NCI-H774 (cell line): Measurements from ENCODE around the gene MAML2.

Source experiments
- DNase-seq: peaks from one replicate; lab custom pipeline; 2025; lab: John Stamatoyannopoulos, UW

Gene MAML2

DNA sequence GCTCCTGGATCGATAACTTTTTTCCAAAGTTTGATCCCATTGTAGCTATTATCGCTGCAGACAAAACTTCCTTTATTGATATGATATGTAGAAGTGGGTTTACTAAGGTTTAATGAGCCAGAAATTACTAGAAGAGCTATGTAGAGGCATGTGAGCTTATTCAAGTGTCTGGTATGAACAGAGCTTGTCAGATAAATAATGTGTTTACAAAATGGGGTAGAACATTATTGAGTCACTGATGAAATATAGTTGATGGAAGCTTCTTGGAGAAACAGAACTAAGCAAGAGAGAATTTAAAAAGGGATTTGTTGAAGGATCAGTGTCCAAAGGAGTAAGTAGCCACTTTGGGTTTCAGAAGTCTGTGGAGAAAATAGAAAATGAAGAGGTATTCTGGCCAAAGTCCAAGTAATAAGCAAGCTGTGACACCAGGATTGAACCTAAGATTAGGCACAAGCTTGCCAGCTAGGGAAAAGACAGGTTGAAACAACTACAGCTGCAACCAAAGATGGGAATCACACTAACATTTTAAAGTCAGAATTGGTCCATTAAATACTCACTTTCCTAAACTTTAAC lies 104.3 kb downstream of the MAML2 start:
- DNase-seq: no peak

DNA sequence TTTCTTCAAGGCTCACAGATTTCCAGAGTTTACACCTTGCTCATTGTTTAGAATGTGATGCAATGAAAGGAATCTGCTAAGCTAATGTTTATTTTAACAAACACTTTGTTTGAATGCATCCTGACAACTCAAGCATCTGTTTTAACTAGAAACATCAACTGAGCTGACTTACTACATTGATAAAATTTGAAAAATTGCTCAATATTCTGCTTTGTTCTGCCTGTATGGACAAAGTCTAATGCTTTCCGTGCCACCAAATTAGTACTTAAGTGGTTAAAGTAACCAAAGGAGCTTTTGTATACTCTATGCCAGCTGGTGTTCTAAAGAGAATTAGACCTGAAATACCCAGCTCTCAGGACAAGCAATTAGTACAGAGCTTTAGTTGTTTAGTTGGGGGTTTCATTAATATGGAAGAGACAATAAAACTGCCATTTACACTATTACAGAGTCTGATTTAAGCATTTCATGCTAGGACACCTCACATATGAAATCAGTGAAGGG lies 105.2 kb downstream of the MAML2 start:
- DNase-seq: peak; percentile 74

DNA sequence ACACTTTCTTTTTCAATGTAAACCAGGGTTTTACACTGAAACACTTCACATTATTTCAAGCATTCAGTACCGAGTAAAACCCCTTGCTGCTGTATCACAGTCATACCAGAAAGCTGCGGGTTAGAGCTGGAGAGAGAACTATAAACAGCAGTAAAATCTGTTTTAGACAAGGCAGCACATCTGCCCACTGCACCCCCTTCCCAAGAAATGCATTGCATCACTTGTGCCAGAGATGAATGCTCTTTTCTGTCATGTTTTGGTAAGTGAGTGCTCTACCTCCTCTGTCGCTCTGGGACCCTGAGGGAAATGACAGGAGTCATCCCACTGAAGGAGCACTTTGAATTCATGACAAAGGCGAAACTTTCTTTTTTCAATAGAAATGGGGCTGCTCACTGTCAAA lies 107.2 kb downstream of the MAML2 start:
- no peak for DNase-seq

DNA sequence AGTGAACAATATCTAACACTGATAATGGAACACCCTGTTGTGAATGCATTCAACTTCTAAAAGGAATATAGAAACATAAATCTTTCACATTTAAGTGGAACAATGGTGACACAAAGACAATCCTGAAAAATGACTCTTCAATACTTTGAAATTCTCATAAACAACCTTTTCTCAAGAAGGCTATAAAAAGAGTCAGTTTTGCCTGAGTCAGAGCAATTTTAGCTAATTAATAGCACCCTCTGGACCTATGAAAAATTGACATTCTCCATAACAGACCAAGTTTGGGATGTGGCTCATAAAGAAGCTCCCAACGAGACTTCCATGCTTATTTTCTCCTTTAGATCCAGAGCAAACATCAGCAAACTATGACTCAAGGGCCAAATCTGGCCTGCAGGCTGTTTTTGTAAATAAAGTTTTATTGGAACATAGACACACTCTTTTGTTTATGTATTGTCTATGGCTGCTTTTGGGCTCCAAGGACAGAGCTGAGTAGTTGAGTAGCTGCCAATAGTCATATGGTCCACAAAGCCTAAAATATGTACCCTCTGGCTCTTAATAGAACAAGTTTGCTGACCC lies 108.0 kb downstream of the MAML2 start:
- DNase-seq: no peak

DNA sequence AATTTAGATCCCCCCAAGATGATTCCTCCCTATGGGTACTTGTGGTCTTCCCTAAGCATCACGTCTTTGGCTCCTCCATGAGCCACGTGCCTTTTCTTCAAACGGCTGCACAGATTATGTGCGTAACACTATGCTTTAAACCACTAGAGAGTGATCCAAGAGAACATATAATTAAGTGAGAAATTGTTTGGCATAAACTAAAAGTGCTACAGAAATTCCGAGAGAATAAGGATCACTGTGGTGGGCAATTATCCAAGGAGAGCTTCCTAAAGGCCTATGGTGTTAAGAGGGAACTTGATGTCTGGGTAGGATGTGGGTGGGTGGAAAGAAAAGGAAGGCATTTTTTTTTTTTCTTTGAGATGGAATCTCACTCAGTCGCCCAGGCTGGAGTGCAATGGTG lies 110.9 kb downstream of the MAML2 start:
- no peak for DNase-seq

DNA sequence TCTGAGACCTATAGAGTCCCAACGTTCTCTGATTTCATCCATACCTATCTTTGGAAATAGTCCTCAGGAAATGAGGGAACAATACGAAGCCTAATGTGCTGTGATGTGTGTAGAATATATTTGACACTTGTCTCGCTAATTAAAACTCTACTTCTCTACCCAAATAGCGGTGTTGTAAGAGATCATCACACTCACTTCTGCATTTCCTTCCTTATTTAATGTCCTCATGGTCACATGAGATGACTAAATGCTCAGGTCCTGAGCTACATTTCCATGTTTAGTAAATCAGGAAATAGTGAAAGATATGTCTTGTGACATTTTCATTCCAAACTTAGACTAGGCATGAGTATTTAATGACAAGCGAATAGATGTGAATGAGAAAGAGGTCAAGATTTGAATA lies 112.3 kb downstream of the MAML2 start:
- no peak for DNase-seq

DNA sequence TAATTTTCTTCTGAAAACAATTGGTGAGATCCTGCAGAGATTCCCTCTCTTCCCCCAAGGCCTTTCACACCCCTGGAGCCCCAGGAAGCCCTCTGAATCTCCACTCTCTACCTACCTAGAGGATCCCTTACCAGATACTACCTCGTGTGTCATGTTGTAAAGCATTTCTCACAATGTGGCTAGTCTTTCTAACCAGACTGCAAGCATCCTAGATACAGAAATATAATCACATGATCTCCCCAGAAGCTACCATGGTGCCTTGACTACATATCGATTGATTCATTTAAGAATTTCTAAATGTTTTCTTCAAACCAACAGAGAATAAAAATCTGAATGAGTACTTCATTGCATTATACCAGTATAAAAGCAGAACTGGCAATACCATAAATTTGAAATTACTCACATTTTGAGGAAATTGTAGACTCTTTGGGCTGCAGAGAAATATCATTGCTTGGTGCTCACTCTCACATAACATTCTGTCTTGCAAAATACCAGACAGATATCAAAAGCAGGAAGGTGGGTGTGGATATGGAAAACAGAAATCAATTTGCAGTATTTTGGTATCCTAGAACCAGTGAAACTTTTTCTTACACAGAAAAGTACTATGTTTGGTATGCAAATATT lies 113.5 kb downstream of the MAML2 start:
- no peak for DNase-seq

DNA sequence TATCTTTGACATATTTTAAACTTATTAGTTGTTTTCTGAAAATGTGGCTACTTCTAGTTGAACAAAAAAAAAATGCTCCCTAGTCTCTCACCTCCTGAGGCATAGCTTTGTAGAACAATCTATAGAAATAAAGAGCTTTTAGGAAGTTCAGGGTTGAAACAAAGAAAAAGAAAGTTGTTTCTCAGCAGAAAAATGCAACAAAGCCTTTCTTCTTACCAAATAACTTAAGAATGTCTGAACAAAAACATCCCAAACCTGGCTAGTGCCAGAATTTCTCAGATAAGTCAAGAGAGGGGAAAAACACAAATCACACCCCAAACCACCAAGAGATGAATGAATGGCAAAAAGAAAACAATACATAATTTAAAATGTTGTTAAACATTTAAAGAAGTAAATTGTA lies 114.1 kb downstream of the MAML2 start:
- DNase-seq: no peak

DNA sequence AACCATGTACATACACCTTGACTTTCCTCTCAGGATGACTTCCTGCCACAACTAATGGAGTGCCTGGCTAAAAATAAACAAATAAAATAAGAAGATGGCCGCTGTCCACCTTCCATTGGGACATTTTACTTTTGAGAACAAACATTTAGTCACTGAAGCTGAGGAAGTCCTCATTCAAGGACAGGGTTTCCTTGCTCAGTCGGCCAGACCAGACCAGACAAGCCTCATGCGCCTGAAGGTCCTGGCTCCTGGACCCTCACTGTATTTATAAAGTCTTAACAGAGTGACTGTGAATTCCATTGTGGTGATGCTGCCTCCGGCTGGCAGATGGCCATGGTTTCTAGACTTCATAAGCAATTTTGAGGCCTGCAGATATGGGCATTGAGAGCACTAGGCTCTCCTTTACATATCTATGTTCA lies 114.5 kb downstream of the MAML2 start:
- no peak for DNase-seq

DNA sequence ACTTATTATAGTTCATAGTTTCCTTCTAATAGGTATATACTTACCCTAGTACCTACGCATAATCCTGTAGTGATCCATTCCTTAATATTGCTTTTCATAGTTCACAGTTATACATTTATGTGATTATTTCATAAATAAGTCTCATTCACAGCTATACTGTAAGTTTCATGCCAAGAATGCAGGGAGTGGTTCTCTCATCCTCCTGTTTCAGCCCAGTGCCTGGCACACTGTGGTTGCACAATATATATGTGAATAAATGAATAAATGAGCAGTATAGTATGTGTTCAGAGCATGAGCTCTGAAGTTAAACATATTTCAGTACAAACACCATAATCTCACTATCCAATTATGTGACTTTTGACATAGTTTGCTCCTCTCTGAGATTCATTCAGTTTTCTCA lies 115.8 kb downstream of the MAML2 start:
- no peak for DNase-seq

DNA sequence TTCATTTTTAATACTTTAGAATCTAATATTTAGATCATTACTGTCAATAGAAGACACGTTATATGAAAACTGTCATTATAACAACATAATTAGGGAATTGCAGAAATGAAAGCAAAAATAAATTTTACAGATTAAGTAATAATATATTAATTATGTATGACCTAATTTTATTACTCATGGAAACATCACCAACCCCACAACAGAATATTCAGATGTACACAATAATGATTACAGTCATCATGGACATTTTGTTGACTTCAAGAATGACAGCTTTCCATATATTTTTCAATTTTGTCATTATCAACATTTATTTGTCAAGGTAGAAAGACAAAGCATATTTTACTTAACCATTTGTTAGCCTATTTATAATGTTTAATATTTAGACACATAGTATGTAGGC lies 119.9 kb downstream of the MAML2 start:
- no peak for DNase-seq

DNA sequence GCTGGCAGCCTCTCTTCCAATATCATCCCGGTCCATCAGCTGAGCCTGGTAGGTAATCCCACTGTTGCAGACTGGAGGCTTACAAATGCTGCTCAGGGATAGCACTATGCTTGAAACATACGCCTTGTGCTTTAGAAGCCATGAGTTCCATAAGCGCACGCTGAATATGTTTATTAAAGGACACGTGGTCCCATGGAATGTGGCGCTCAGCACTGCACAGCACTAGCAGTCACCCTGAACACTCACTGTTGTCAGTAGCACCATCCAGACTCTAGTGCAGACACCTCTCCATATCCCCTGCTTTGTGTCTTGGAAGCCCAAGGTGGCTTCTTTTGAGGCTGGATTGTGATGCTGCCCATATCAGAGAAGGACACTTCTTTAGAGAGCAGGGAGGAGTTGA lies 120.9 kb downstream of the MAML2 start:
- DNase-seq: no peak

DNA sequence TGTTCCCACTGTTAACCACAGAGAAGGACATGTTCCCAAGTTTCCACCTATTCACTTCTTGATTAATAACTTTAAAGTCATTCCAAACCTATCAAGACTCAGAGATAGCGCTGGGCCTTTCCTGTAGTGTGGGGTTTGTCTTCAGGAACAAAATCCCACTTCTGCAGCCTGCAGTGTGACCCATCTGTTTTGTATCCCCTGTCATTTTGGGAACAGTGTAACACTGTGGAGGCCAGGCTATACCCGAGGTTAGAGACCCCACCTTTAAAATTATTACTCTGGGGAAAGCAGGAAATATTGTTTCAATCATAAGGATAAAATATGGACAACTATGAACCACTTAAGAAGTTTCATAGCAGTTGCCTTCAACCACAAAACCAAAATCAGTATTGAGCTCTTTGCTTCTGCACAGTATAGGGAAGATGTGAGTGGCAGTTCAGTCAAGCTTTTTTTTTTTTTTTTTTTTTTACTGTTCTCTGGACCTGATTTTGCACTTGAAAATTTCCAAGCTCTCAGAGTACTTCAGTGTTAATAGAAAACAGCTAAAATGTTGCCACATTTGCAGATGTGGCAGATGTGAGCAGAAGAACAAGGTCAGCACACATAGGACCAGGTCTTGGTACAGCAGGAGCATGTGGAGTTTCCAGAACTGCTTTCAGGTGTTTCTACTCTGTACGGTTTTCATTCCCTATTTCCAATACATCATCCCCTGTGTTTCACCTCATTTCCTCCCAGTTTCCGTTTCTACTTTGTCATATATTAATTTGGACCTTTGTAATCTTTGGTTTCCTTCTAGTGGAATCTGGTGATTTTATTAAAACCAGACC lies 121.5 kb downstream of the MAML2 start:
- DNase-seq: no peak

DNA sequence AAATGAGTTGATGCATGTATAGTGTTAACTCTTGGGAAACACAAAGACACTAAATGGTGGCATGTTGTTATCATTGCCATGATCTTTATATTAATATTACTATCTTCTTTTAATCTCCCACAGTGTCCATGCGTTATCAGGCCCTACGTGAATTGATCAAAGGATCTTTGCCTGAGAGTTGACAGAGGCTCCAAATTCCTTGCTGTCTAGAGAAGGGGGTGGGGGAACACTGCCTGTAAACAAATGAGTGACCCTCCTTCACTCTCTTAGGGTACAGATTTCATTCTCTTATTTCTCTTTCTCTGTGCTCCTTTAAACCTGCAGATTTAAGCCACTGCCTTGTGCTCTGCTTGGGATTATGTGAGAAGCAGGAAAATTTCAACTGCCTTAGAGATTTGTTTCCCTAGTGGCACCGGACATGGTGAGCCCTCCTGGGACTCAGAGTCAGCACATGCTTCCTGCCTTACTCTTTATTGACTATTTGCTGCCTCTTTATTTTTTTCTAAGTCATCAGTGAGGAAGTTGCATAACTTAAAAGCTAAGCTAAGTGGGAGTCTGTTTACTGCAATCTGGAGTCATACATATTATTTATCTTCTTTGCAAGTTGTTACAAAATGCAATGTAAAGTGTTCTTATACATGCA lies 122.9 kb downstream of the MAML2 start:
- DNase-seq: no peak

DNA sequence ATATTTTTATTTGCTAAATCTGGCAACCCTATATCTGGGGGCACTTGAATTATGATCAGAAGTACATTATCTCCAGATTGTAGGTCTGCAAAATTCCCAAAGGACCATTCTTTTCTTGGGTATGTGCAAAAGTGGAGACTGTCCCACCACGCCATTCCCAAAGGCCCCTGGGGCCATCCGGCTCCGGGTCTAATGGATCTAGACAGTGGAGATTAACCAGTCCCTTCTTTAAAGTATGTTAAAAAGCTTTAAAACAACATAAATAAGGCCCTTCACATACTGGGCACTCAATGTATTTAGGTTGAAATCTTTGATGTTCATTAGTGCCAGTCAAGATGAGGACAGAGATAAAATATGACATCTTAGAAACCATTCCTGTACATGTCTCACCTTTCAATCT lies 124.1 kb downstream of the MAML2 start:
- DNase-seq: no peak

DNA sequence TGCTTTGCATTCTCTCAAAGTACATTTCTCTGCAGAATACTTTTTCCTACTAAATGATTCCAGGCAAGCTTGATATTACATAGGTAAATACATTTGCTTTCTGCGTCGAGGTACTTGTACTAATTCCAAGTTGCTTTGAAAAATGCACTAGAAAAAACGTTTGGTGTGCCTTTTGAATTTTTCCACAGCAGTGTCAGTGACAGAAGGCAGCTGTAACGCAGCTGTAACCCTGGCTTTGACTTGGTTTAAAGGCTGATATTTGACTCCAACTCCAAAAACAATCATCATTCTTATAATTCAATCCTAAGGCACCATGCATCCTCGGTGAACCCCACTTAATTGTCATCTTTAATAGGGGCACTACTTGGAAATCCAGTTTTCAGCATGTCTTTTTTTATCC lies 125.0 kb downstream of the MAML2 start:
- DNase-seq: no peak

DNA sequence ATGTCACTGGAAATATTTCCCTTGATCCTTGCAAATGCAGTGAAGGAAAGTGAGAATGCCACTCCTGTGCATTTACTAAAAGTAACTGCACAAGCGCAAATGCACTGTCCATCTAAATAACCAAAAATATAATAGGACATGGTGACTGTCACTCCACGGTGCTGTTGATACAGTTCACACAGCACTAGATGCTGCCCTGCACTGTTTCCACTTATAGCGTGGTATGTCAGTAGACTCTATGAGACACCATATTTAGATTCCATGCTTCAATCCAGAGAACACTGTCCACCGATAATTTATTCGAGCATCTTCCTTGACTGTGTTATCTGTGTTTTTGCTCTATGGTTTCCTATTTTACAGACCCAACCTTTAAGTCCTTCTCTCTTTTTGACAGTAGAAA lies 125.8 kb downstream of the MAML2 start:
- DNase-seq: no peak

DNA sequence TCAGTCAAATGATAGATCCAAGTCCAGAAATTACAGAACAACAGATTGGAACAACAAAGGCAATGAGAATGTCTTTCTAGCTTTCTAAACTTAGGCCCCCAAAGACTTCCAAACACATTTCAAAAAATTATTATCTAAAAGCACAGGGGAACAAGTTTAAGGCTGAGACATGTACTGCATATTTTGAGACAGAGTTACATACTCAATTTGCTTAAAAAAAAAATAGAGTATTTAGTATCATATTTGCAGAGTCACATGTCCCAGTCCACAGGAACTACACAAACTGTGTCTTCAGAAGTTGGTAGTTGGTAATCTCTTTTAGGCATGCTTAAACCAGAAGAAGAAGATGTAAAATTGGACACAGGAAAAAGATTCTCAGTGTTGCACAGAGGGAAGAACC lies 127.2 kb downstream of the MAML2 start:
- DNase-seq: no peak

DNA sequence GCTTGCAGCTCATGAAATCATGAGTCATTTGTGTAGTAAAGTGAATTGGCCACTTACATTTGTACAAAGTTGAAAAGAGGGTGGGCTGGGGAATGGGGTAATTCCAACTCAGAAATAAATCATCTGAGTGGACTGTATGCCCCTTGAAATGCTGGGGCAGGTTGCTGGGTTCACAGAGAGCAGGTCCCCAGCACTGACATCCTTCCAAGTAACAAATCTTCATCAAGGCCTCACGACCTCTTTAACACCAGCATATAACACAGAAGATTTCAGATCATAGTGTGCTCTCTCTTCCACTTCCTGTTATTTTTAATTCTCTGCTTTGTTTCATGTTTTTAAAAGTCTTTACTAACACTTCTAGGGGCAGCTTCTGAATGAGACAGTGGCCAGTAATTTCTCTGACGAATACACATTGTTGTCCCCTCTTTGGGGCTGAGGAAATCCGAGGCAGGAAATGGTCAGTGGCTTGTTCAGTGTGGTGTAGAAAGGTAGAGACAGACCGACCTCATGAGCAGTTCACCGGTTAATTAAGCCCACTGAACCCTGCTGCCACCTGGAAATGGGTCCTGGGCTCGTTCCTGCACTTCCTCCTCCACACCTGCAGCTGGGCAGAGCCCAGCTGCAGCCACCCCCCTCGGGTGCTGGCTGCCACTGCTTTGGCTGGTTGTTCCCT lies 127.7 kb downstream of the MAML2 start:
- DNase-seq: no peak

DNA sequence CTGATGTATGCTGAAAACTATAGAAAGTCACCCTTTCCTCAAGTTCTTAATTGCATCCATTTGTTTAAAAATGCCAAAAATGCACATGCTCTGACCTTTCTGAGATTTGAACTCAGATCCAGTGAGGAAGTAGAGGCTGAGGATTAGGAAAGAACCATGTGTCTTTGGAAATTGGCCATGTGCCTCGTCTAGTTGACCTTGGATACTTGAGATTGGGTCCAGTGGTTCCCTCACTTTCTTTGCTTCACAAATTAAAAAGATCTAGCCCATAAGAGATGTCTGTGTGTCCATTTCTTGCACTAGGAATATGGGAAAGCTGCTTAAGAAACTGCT lies 128.3 kb downstream of the MAML2 start:
- DNase-seq: no peak

DNA sequence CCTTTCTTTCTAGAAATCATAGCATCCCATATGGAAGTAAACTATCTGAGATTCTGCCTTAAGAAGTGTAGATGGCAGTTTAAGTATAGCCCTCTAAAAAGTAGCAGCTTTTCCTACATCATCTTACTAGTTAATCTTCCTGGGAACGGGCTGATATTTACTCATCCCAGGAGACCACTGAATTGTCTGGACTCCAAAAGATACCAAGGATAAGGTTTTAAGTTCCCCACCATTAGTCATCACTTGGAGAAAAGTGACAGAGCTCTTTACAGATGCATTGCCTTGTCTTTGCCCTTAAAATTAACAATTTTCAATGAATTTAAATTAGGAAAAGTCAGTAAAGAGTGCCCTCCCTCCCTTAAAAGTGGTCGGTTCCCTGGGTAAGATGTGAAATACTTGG lies 129.5 kb downstream of the MAML2 start:
- DNase-seq: no peak

DNA sequence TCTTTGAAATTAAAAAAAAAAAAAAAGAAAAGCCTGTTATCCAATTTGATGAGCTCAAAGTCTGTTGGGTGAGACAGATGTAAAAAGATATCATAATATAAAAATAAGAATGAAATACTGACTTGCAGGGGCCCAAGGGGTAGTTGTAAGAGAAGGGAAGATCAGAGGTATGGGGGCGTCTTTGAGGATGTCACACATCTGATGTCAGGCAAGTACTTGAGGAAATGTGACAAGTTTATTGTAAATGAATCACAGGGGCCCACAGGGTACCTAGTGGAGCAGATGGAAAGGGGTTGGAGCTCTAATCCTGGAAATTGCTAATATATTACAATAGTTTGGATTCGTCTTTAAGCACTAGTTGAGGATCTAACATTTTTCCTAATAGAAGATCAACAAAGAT lies 131.6 kb downstream of the MAML2 start:
- DNase-seq: no peak
